T-cell (primary cell): Measurements from ENCODE around the gene DGKZ. TPM values are rescaled to one million over a fixed set of nuclear protein-coding genes. Genes with fewer than 3 reads are reported as not detected.
A peak's percentile ranks its signal among the peaks of the same experiment; 100 is the strongest.

Source experiments
- ATAC-seq, 4 experiments: fragments of 200-7000 bp in 3 of 4; fragments of 150-1000 bp in 1 of 4; cut with Tn5 transposase; replicated peaks in 1 of 4; 1 replicate in 3 of 4; 2 replicates in 1 of 4; pipeline ENCODE4 v1.10.0; 2021; ENCODE audit warnings: moderate library complexity in 3 of 4, mild to moderate bottlenecking in 2 of 4, moderate number of reproducible peaks in 1 of 4
- CTCF ChIA-PET, 2 donors: fragments of 300-600 bp; sonication (Branson Sonifier 250); formaldehyde crosslinking; loops; one replicate each; lab custom pipeline; 2022; ENCODE audit warnings: antibody characterized with exemption in 2 of 2; lab: Charles Lee
- POLR2A ChIA-PET, 2 donors: fragments of 300-600 bp; sonication (Branson Sonifier 250); formaldehyde crosslinking; loops; one replicate each; lab custom pipeline; 2022; ENCODE audit warnings: antibody characterized with exemption in 2 of 2; lab: Charles Lee
- DNase-seq, 35 experiments: peaks; one replicate each; pipeline versions ENCODE4 v3.0.0 to v3.0.0-alpha.2; 2013 to 2023
- H3K27ac ChIP-seq: one replicate; pipeline ENCODE4 v1.5.1; 2013; ENCODE audit warnings: low read length
- H3K27me3 ChIP-seq, 2 experiments: replicated peaks in 1 of 2; 1 replicate in 1 of 2; 2 replicates in 1 of 2; pipeline versions ENCODE4 v1.6.1 to v1.7.0; 2013; ENCODE audit warnings: low read length in 1 of 2, mixed read lengths in 1 of 2; ENCODE audit not compliant: control insufficient read depth in 2 of 2, insufficient read depth in 2 of 2; ENCODE audit errors: extremely low read depth in 1 of 2
- H3K36me3 ChIP-seq, 2 donors: 1 replicate in 1 of 2; 2 replicates in 1 of 2; pipeline versions ENCODE4 v1.6.1 to v1.7.0; 2013; ENCODE audit warnings: low read length in 1 of 2; ENCODE audit not compliant: control insufficient read depth in 2 of 2, insufficient read depth in 1 of 2; ENCODE audit errors: extremely low read depth in 1 of 2
- H3K4me1 ChIP-seq, 2 experiments: 1 replicate in 1 of 2; 2 replicates in 1 of 2; pipeline versions ENCODE4 v1.6.1 to v1.7.0; 2013; ENCODE audit warnings: low read length in 2 of 2, mixed read lengths in 1 of 2; ENCODE audit not compliant: insufficient read depth in 2 of 2, control insufficient read depth in 1 of 2; ENCODE audit errors: extremely low read depth in 1 of 2
- H3K4me3 ChIP-seq, 2 donors: 1 replicate in 1 of 2; 2 replicates in 1 of 2; pipeline versions ENCODE4 v1.5.1 to v1.7.0; 2013; ENCODE audit warnings: mild to moderate bottlenecking in 2 of 2, low read length in 1 of 2, moderate library complexity in 1 of 2; ENCODE audit not compliant: control insufficient read depth in 1 of 2; ENCODE audit errors: extremely low read depth in 1 of 2
- H3K9me3 ChIP-seq: 2 replicates; pipeline ENCODE4 v1.7.0; 2013
- H3K27ac Mint-ChIP-seq, 2 donors: one replicate each; pipeline ENCODE4 v1.8.0; 2020 to 2021; ENCODE audit warnings: mild to moderate bottlenecking in 2 of 2, mixed read lengths in 2 of 2
- H3K27me3 Mint-ChIP-seq, 2 donors: one replicate each; pipeline ENCODE4 v1.8.0; 2021 to 2022; ENCODE audit warnings: mixed read lengths in 2 of 2
- H3K36me3 Mint-ChIP-seq: one replicate; pipeline ENCODE4 v1.8.0; 2021; ENCODE audit warnings: mixed read lengths
- H3K4me1 Mint-ChIP-seq, 3 donors: one replicate each; pipeline ENCODE4 v1.8.0; 2020 to 2022; ENCODE audit warnings: mixed read lengths in 3 of 3, mild to moderate bottlenecking in 1 of 3
- H3K4me3 Mint-ChIP-seq, 3 donors: one replicate each; pipeline ENCODE4 v1.8.0; 2020 to 2022; ENCODE audit warnings: mild to moderate bottlenecking in 3 of 3, mixed read lengths in 3 of 3, moderate library complexity in 3 of 3
- H3K9me3 Mint-ChIP-seq, 3 donors: one replicate each; pipeline ENCODE4 v1.8.0; 2020 to 2022; ENCODE audit warnings: mixed read lengths in 3 of 3
- WGBS: methylation state at CpG from one replicate; pipeline ENCODE4 v1.1.5; 2013; ENCODE audit warnings: missing lambda C conversion rate; ENCODE audit not compliant: insufficient coverage; 5-methylcytosine and 5-hydroxymethylcytosine counted together
- total RNA-seq, 35 experiments: library from RNA in 6 of 35; stranded (reverse) in 6 of 35; fragments of 120-200 nt in 1 of 35; gene quantifications; one replicate each; pipeline versions ENCODE4 v1.2.1 to v1.2.4 and lab custom pipeline; 2013 to 2026

The DGKZ gene
- total RNA-seq, 5 donors from 2014 or later (not counting 1 experiment from before 2014, with no cell fraction given), result 235 to 318 (median 251) TPM

- Histone ChIP-seq H3K27me3 (peaks cover 4 to 90% of the 10 kb centered on the region in 2 experiments), H3K9me3 (no peaks in the 10 kb centered on the region), H3K4me3 (no peak overlapping the region), H3K27ac (no peak overlapping the region), H3K4me1 (peaks cover 14 to 49% of the 10 kb centered on the region in 2 experiments), H3K36me3 (no peaks in the 10 kb centered on the region)
- POLR2A ChIA-PET, result no interaction called here
- DNase-seq, result no peak
- ATAC-seq, result no peak
- CTCF ChIA-PET, result no interaction called here
- Mint-ChIP-seq H3K36me3 (no peaks in the 10 kb centered on the region), H3K27me3 (peaks cover 26 to 66% of the 10 kb centered on the region in 2 donors), H3K4me3 (peak overlapping the region in 1 of 3 donors; percentile 6), H3K9me3 (no peaks in the 10 kb centered on the region), H3K27ac (no peak overlapping the region), H3K4me1 (peaks cover 18 to 27% (median 20%) of the 10 kb centered on the region in 3 donors)
- WGBS, result 96% methylated on average over 38 of the region's 47 CpGs
Measured at GRCh38 chr11:46385169-46386004, 38.1 kb downstream of the DGKZ start.

GRCh38 chr11:46386005-46386578 lies 38.8 kb downstream of the DGKZ start:
- Histone ChIP-seq H3K9me3 (no peaks in the 10 kb centered on the region), H3K27me3 (peaks cover 7 to 94% of the 10 kb centered on the region in 2 experiments), H3K4me1 (peaks cover 14 to 49% of the 10 kb centered on the region in 2 experiments), H3K36me3 (no peaks in the 10 kb centered on the region), H3K4me3 (no peak overlapping the region), H3K27ac (no peak overlapping the region)
- ATAC-seq, result no peak
- H3K4me1 Mint-ChIP-seq, result peaks cover 23 to 29% (median 24%) of the 10 kb centered on the region in 3 donors
- H3K27me3 Mint-ChIP-seq, result peaks cover 26 to 70% of the 10 kb centered on the region in 2 donors
- no peaks in the 10 kb centered on the region for H3K36me3 Mint-ChIP-seq
- no peak for DNase-seq
- 93% methylated on average over 21 of the region's 25 CpGs for WGBS
- no peaks in the 10 kb centered on the region for H3K9me3 Mint-ChIP-seq
- CTCF ChIA-PET, result no interaction called here
- POLR2A ChIA-PET, result no interaction called here
- peak overlapping the region in 1 of 3 donors; percentile 6 for H3K4me3 Mint-ChIP-seq
- H3K27ac Mint-ChIP-seq, result no peak overlapping the region

GRCh38 chr11:46386674-46387073 lies 39.4 kb downstream of the DGKZ start:
- ChIA-PET POLR2A (interaction anchor here (0.6 kb wide), 2 partner anchors 59 to 1142 kb away, joined by 3 read pairs; no protein-coding TSS in a partner anchor), CTCF (no interaction called here)
- peaks cover 26 to 70% of the 10 kb centered on the region in 2 donors for H3K27me3 Mint-ChIP-seq
- peaks cover 23 to 29% (median 24%) of the 10 kb centered on the region in 3 donors for H3K4me1 Mint-ChIP-seq
- Histone ChIP-seq H3K4me1 (peaks cover 14 to 52% of the 10 kb centered on the region in 2 experiments), H3K36me3 (no peaks in the 10 kb centered on the region), H3K27me3 (peaks cover 7 to 98% of the 10 kb centered on the region in 2 experiments), H3K9me3 (no peaks in the 10 kb centered on the region), H3K27ac (no peak overlapping the region), H3K4me3 (no peak overlapping the region)
- no peak overlapping the region for H3K4me3 Mint-ChIP-seq
- peak overlapping the region in 1 of 2 donors; percentile 47 for H3K27ac Mint-ChIP-seq
- no peak for DNase-seq
- no peak for ATAC-seq
- WGBS, result no CpG with 5 or more reads among the region's 4 CpGs
- H3K36me3 Mint-ChIP-seq, result no peaks in the 10 kb centered on the region
- no peaks in the 10 kb centered on the region for H3K9me3 Mint-ChIP-seq

DNA sequence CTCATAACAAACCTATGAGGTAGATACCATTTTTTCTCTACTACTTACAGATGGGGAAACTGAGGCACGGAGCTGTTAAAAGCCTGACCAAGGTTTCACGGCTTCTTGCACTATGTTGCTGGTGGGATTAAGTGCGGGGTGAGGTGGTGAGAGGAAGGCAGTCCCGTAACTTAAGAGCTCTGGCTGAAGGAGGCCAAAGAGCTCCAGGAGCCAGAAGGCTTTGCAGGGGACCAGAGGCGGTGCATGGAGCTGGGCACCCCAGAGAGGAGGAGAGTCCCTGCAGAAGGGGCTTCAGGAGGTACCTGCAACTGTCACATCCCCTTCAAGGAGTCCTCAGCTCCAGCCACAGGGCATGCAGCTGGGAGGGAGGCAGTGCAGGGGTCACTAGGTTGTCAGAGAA lies 40.2 kb downstream of the DGKZ start:
- no peak for ATAC-seq
- no peaks in the 10 kb centered on the region for H3K9me3 ChIP-seq
- DNase-seq, result no peak
- H3K4me3 ChIP-seq, result no peak overlapping the region
- Mint-ChIP-seq H3K36me3 (no peaks in the 10 kb centered on the region), H3K9me3 (no peaks in the 10 kb centered on the region), H3K4me3 (no peak overlapping the region), H3K27ac (no peak overlapping the region), H3K4me1 (peaks cover 20 to 25% (median 24%) of the 10 kb centered on the region in 3 donors), H3K27me3 (peaks cover 26 to 67% of the 10 kb centered on the region in 2 donors)
- 84% methylated on average over 4 of the region's 5 CpGs for WGBS
- POLR2A ChIA-PET, result interaction anchor here (0.6 kb wide), 2 partner anchors 59 to 1142 kb away, joined by 3 read pairs; no protein-coding TSS in a partner anchor
- H3K27ac ChIP-seq, result no peak overlapping the region
- no peaks in the 10 kb centered on the region for H3K36me3 ChIP-seq
- CTCF ChIA-PET, result interaction anchor here in 1 of 2 donors (0.6 to 0.7 kb wide), 2 partner anchors 9 to 241 kb away, joined by 3 read pairs; no protein-coding TSS in a partner anchor
- peaks cover 7 to 95% of the 10 kb centered on the region in 2 experiments for H3K27me3 ChIP-seq
- peaks cover 9 to 51% of the 10 kb centered on the region in 2 experiments for H3K4me1 ChIP-seq

DNA sequence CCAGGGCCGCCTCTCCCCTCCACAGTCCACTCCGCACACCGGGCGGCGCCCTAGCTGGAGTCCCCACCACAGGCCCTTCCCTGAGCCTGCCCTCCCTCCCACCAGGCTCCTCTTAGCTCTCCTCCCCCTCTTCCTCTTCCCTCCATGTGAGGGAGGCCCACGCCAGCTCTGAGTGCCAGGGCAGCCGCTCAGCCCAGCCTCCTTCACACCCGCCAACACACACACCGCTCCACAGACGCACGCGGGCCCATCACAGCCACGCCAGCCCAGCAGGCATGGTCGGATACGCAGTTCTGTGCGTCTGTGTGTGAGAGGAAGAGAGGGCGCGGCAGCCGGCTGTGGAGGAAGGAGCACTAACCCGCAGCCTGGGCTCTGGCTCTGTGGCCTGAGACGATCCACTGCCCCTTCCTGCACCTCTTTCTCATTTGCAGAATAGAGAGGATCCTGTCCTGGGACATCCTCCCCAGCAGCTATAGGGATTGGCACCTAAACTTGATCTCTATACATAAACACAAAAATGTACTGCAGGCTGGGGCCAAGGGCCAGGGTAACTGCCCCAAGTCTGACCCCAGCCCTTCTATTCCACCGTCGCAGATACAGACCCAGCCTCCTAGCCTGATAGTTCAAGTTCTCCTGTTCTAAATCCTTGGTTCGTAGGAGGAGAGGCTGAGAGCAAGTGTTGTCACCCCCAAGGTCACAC lies 40.8 kb downstream of the DGKZ start:
- Histone ChIP-seq H3K36me3 (no peaks in the 10 kb centered on the region), H3K4me1 (peaks cover 9 to 51% of the 10 kb centered on the region in 2 experiments), H3K9me3 (no peaks in the 10 kb centered on the region), H3K27me3 (peaks cover 7 to 95% of the 10 kb centered on the region in 2 experiments), H3K4me3 (no peak overlapping the region), H3K27ac (no peak overlapping the region)
- Mint-ChIP-seq H3K9me3 (no peaks in the 10 kb centered on the region), H3K27me3 (peaks cover 32 to 73% of the 10 kb centered on the region in 2 donors), H3K36me3 (no peaks in the 10 kb centered on the region), H3K4me3 (peak overlapping the region in 1 of 3 donors; percentile 63), H3K27ac (no peak overlapping the region), H3K4me1 (peaks cover 25 to 32% (median 30%) of the 10 kb centered on the region in 3 donors)
- POLR2A ChIA-PET, result interaction anchor here in 1 of 2 donors (0.6 kb wide), 1 partner anchor 44 kb away, joined by 4 read pairs; no protein-coding TSS in a partner anchor
- CTCF ChIA-PET, result interaction anchor here in 1 of 2 donors (0.6 to 0.9 kb wide), 2 partner anchors 231 to 240 kb away, joined by 3 to 4 read pairs; no protein-coding TSS in a partner anchor
- WGBS, result 10% methylated on average over 5 of the region's 24 CpGs
- DNase-seq (peak in 1 of 35 experiments; percentile 20), ATAC-seq (peak in 2 of 4 experiments; percentile 11 to 29)
